DND-41 (cell line): ENCODE results near the gene BIRC3.
A peak's percentile ranks its signal among the peaks of the same experiment; 100 is the strongest.

Source experiments
- ATAC-seq: fragments of 200-7000 bp; cut with Tn5 transposase; 3 replicates; pipeline ENCODE4 v1.9.1; 2021; ENCODE audit warnings: low read depth; ENCODE audit not compliant: insufficient read depth
- DNase-seq: peaks from one replicate; pipeline ENCODE4 v3.0.0-alpha.2; 2020
- H2AFZ ChIP-seq: 2 replicates; pipeline ENCODE4 v1.6.0; 2012; ENCODE audit warnings: low read depth, low read length
- H3K27ac ChIP-seq: 2 replicates; pipeline ENCODE4 v1.5.1; 2012; ENCODE audit warnings: low read length, inconsistent platforms
- H3K27me3 ChIP-seq: fragments of 200-600 bp; sonication (generic); 2 replicates; pipeline ENCODE4 v1.6.0; 2012; ENCODE audit warnings: low read length, mild to moderate bottlenecking, inconsistent platforms; ENCODE audit not compliant: insufficient read depth, poor library complexity
- H3K36me3 ChIP-seq: 2 replicates; pipeline ENCODE4 v1.5.1; 2012; ENCODE audit warnings: low read length, inconsistent platforms; ENCODE audit not compliant: insufficient read depth
- H3K4me1 ChIP-seq: 2 replicates; pipeline ENCODE4 v1.5.1; 2012; ENCODE audit warnings: mild to moderate bottlenecking, low read length; ENCODE audit not compliant: insufficient read depth
- H3K4me2 ChIP-seq: 2 replicates; pipeline ENCODE4 v1.6.0; 2012; ENCODE audit warnings: mild to moderate bottlenecking, moderate library complexity, low read length, inconsistent platforms; ENCODE audit not compliant: insufficient read depth
- H3K4me3 ChIP-seq, 2 experiments: fragments of 200-600 bp in 1 of 2; shearing (Covaris generic) in 1 of 2; 2 replicates each; pipeline ENCODE4 v1.5.1; 2012 to 2016; ENCODE audit warnings: inconsistent platforms in 2 of 2, low read length in 2 of 2, mild to moderate bottlenecking in 2 of 2, low read depth in 1 of 2, moderate library complexity in 1 of 2
- H3K79me2 ChIP-seq: 2 replicates; pipeline ENCODE4 v1.6.0; 2012; ENCODE audit warnings: low read length, inconsistent platforms; ENCODE audit not compliant: insufficient read depth
- H3K9ac ChIP-seq: 2 replicates; pipeline ENCODE4 v1.6.0; 2012; ENCODE audit warnings: low read depth, mild to moderate bottlenecking, inconsistent platforms, low read length, moderate library complexity
- H3K9me3 ChIP-seq: 2 replicates; pipeline ENCODE4 v1.5.1; 2012; ENCODE audit warnings: low read length, moderate library complexity, mild to moderate bottlenecking, inconsistent platforms; ENCODE audit not compliant: insufficient read depth, severe bottlenecking
- H4K20me1 ChIP-seq: 2 replicates; pipeline ENCODE4 v1.6.0; 2012; ENCODE audit warnings: low read length; ENCODE audit not compliant: insufficient read depth
- EZH2 ChIP-seq: IDR thresholded peaks from 3 replicates; pipeline ENCODE4 v1.6.1; 2012; ENCODE audit warnings: borderline replicate concordance, low read depth, mild to moderate bottlenecking, moderate library complexity, low read length, inconsistent platforms; ENCODE audit not compliant: severe bottlenecking
- TF ChIP-seq, protein P1 (sequence below): IDR thresholded peaks from 2 replicates; pipeline ENCODE4 v1.5.1; 2012; ENCODE audit warnings: borderline replicate concordance, low read length, moderate library complexity, mild to moderate bottlenecking; ENCODE audit not compliant: poor library complexity, severe bottlenecking; ENCODE audit errors: extremely low read depth

The BIRC3 gene

GRCh38 chr11:102346748-102347461 lies 29.6 kb downstream of the BIRC3 start, which contains the start of gene BIRC2:
BIRC2 (plus strand) TSS chr11:102347214; CDS start chr11:102349855, 2,641 bp downstream.
- H3K4me1 ChIP-seq: peaks cover 30% of the 10 kb centered on the region
- no peaks in the 10 kb centered on the region for H3K9me3 ChIP-seq
- TF ChIP-seq EZH2: no peak
- TF ChIP-seq, protein P1, sequence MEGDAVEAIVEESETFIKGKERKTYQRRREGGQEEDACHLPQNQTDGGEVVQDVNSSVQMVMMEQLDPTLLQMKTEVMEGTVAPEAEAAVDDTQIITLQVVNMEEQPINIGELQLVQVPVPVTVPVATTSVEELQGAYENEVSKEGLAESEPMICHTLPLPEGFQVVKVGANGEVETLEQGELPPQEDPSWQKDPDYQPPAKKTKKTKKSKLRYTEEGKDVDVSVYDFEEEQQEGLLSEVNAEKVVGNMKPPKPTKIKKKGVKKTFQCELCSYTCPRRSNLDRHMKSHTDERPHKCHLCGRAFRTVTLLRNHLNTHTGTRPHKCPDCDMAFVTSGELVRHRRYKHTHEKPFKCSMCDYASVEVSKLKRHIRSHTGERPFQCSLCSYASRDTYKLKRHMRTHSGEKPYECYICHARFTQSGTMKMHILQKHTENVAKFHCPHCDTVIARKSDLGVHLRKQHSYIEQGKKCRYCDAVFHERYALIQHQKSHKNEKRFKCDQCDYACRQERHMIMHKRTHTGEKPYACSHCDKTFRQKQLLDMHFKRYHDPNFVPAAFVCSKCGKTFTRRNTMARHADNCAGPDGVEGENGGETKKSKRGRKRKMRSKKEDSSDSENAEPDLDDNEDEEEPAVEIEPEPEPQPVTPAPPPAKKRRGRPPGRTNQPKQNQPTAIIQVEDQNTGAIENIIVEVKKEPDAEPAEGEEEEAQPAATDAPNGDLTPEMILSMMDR: peak; percentile 78
- H3K27ac ChIP-seq: peak within 1 kb of the TSS; percentile 87
- peak within 1 kb of the TSS; percentile 71 for H3K4me2 ChIP-seq
- H3K9ac ChIP-seq: peak within 1 kb of the TSS; percentile 81
- DNase-seq: peak; percentile 93
- H2AFZ ChIP-seq: peak within 1 kb of the TSS; percentile 95
- H3K27me3 ChIP-seq: no peaks in the 10 kb centered on the region
- H3K79me2 ChIP-seq: peaks cover 43% of the 10 kb centered on the region
- peaks cover 19% of the 10 kb centered on the region; the same call in 1 of the 2 replicates for H3K36me3 ChIP-seq
- peak; percentile 93 for ATAC-seq
- peak within 1 kb of the TSS; percentile 71 to 80 for H3K4me3 ChIP-seq
- no peaks in the 10 kb centered on the region for H4K20me1 ChIP-seq

GRCh38 chr11:102347462-102348370 lies 30.4 kb downstream of the BIRC3 start:
- ATAC-seq (peak; percentile 33), DNase-seq (peak; percentile 40)
- Histone ChIP-seq H4K20me1 (no peaks in the 10 kb centered on the region), H3K4me1 (peaks cover 29% of the 10 kb centered on the region), H3K36me3 (peaks cover 19% of the 10 kb centered on the region; the same call in 1 of the 2 replicates), H3K79me2 (peaks cover 43% of the 10 kb centered on the region), H3K9ac (peak overlapping the region; percentile 81), H3K27me3 (no peaks in the 10 kb centered on the region), H3K4me2 (peak overlapping the region; percentile 71), H3K9me3 (no peaks in the 10 kb centered on the region), H3K4me3 (peak overlapping the region; percentile 71 to 80), H2AFZ (peak overlapping the region; percentile 95), H3K27ac (peak overlapping the region; percentile 87)
- TF ChIP-seq, protein P1: no peak
- no peak for TF ChIP-seq EZH2

- Histone ChIP-seq H3K9me3 (no peaks in the 10 kb centered on the region), H3K36me3 (peaks cover 26% of the 10 kb centered on the region)
- ATAC-seq: no peak
These were observed 39.8 kb downstream of the BIRC3 start for GRCh38 chr11:102357116-102357515.

More at GRCh38 chr11:102357116-102357515, 39.8 kb downstream of the BIRC3 start:
- Histone ChIP-seq H3K4me2 (no peak overlapping the region), H3K9ac (no peak overlapping the region), H3K27me3 (no peaks in the 10 kb centered on the region), H3K79me2 (peaks cover 17% of the 10 kb centered on the region), H4K20me1 (peaks cover 10% of the 10 kb centered on the region), H3K4me1 (peaks cover 22% of the 10 kb centered on the region), H2AFZ (no peak overlapping the region), H3K4me3 (no peak overlapping the region), H3K27ac (no peak overlapping the region)
- DNase-seq: no peak
- TF ChIP-seq, protein P1: no peak
- no peak for TF ChIP-seq EZH2
